Measurements from ENCODE around the gene TBC1D5. TPM values are rescaled to one million over a fixed set of nuclear protein-coding genes. Genes with fewer than 3 reads are reported as not detected.

The TBC1D5 gene
- total and polyA plus RNA-seq, 2 of the 8 experiments (the other 6 are each of a cell fraction or from before 2014, with no cell fraction given): 11.0 to 22.9 TPM

- H3K14ac ChIP-seq (ENCODE audit: insufficient read length): no peak overlapping the region
- no peak overlapping the region for H2BK120ac ChIP-seq (replicated peaks; ENCODE audit: low read depth, low read length)
- peak in 1 of 2 experiments; percentile 26 for DNase-seq (ENCODE audit: low read depth in 1 of 2, low spot score in 2 of 2)
- H2BK15ac ChIP-seq (ENCODE audit: low read length): no peak overlapping the region
- CTCF ChIA-PET (ENCODE audit: partially characterized antibody): no interaction called here
- H3K9ac ChIP-seq (replicated peaks in 1 of 4; ENCODE audit: extremely low read depth in 1 of 4, low read depth in 3 of 4, low read length in 3 of 4): no peak overlapping the region
- H3K4me3 ChIP-seq (ENCODE audit: extremely low read depth in 1 of 4, insufficient read depth in 2 of 4, low read depth in 3 of 4, low read length in 4 of 4): no peak overlapping the region
- H4K8ac ChIP-seq (ENCODE audit: extremely low read depth, insufficient read depth, low read length): no peak overlapping the region
- no peak overlapping the region for H3K18ac ChIP-seq (ENCODE audit: extremely low read depth, low read length)
- H3K79me2 ChIP-seq (ENCODE audit: control insufficient read depth in 1 of 2, insufficient read depth in 2 of 2, low read length in 2 of 2): no peaks in the 10 kb centered on the region
- H3K4ac ChIP-seq (replicated peaks; ENCODE audit: insufficient read length, low read depth, low read length): no peak overlapping the region
- H4K5ac ChIP-seq (ENCODE audit: insufficient read length, low read depth, low read length): no peak overlapping the region
- H3K36me3 ChIP-seq (ENCODE audit: control insufficient read depth in 2 of 4, insufficient read depth in 4 of 4, low read length in 3 of 4): no peaks in the 10 kb centered on the region
- WGBS, 2 experiments (ENCODE audit: extremely low coverage in 1 of 2, insufficient coverage in 1 of 2, insufficient read length in 1 of 2, insufficient replicate concordance in 2 of 2, low coverage in 1 of 2, low lambda C conversion rate in 2 of 2, missing lambda C conversion rate in 1 of 2): 87% methylated on average over 4 of the region's 4 CpGs; no CpG with 5 or more reads in 1 of the 2 experiments
- H3K27ac ChIP-seq (ENCODE audit: low read depth, low read length): no peak overlapping the region
- H2BK12ac ChIP-seq (ENCODE audit: low read depth, low read length): no peak overlapping the region
- H3K79me1 ChIP-seq (ENCODE audit: low read depth, low read length): no peaks in the 10 kb centered on the region
- FAIRE-seq: no peak
- H3K4me1 ChIP-seq (replicated peaks in 1 of 4; ENCODE audit: control insufficient read depth in 3 of 4, insufficient read depth in 4 of 4, low read length in 3 of 4): no peaks in the 10 kb centered on the region
- no peak overlapping the region for H2BK20ac ChIP-seq (ENCODE audit: low read length)
- H2AFZ ChIP-seq (ENCODE audit: low read length): no peak overlapping the region
- no peaks in the 10 kb centered on the region for H3K27me3 ChIP-seq (replicated peaks in 1 of 4; ENCODE audit: control insufficient read depth in 3 of 4, extremely low read depth in 1 of 4, insufficient read depth in 3 of 4, low read length in 3 of 4)
- H4K20me1 ChIP-seq (replicated peaks in 1 of 2; ENCODE audit: control insufficient read depth in 1 of 2, insufficient read depth in 2 of 2, low read length in 2 of 2): no peaks in the 10 kb centered on the region
- no peak for TF ChIP-seq HDAC2 (IDR thresholded peaks at IDR 0.05; ENCODE audit: borderline replicate concordance in 1 of 2, low read depth in 2 of 2, low read length in 2 of 2)
- no peaks in the 10 kb centered on the region for H3K9me3 ChIP-seq (ENCODE audit: insufficient read depth in 2 of 2, low read depth in 1 of 2, low read length in 1 of 2)
- no peaks in the 10 kb centered on the region for H3K23me2 ChIP-seq (ENCODE audit: low read depth, low read length)
- no peak overlapping the region for H3K4me2 ChIP-seq (ENCODE audit: insufficient read depth in 1 of 2, low read depth in 2 of 2, low read length in 2 of 2)
- H2AK5ac ChIP-seq (ENCODE audit: low read depth, low read length): no peak overlapping the region
- H3K56ac ChIP-seq (replicated peaks; ENCODE audit: insufficient read length, low read depth, low read length): no peak overlapping the region
- POLR2A ChIA-PET (ENCODE audit: partially characterized antibody): no interaction called here
- H3K23ac ChIP-seq (ENCODE audit: insufficient read length): no peak overlapping the region
- H4K91ac ChIP-seq (replicated peaks; ENCODE audit: insufficient read length, low read length): no peak overlapping the region
- no peak overlapping the region for H2BK5ac ChIP-seq (ENCODE audit: low read depth, low read length)
Measured at GRCh38 chr3:17120115-17120514, 622.3 kb downstream of the TBC1D5 start.
